HG02938 (cell line): Measurements from ENCODE around the gene INPP5B.

ENCODE experiments used
- ATAC-seq: cut with Tn5 transposase; IDR thresholded peaks from one replicate; pipeline ENCODE4 v1.9.1; 2021; ENCODE audit warnings: mild to moderate bottlenecking, moderate library complexity; ENCODE audit not compliant: unreplicated experiment

INPP5B gene

GRCh38 chr1:37879865-37880264 lies 67.0 kb downstream of the INPP5B start:
- no peak for ATAC-seq

DNA sequence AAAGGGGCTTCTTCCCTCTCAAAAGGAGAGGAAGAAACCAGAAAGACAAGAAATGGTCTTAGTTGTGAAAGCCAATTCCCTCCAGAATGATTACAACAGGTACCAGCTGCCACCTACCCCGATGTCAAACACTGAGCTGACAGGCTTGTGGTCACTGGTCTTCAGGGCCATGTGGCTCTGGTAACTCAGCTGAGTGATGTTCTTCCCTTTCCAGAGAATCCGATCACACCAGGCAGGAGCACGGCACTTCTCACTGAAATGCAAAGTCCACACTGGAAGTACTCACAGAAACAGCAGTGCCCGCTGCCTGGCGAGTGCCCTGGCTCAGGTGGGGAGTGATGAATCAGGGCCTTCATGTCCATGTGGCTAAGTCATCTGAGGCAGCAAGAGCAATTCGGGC lies 68.8 kb downstream of the INPP5B start:
- no peak for ATAC-seq

GRCh38 chr1:37875833-37876232 lies 71.0 kb downstream of the INPP5B start:
- ATAC-seq: no peak

DNA sequence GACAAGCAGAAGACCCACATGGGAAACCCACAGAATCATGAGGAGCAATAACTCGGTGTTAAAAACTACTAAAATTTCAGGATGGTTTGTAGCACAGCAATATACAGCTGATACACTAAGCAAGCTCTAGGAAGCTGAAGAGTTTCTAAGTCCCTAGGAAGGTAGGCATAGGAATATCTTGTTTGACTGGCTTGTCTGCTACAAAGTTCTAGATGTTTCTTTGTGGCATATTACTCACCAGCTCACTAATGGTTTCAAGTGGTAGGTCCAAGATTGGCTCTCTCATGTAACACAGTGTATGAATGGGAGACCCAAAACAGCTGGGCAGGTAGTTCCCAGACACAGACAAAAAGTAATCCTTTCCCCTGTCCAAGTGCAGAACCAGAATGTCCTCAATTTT lies 74.2 kb downstream of the INPP5B start:
- no peak for ATAC-seq

- no peak for ATAC-seq
These were observed 78.4 kb downstream of the INPP5B start for GRCh38 chr1:37868466-37868865.

GRCh38 chr1:37867784-37868183 lies 79.1 kb downstream of the INPP5B start:
- ATAC-seq: no peak

DNA sequence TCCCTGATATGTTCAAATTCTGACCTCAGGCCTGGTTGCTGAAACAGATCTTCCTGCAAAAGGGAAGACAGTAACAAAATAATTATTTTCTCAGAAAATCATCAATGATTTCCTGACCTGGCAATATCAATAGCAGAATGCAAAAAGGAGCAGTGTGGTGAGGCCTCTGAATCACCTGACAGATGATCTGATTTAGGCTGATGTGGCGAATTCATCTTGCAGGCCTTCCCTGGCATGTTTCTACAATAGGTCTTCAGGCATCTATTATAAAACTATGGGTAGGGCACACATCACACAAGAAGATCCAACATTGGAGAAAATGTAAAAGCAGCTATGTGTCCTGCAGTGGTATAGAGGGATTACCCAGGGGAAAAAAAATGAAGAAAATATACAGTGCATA lies 80.4 kb downstream of the INPP5B start:
- ATAC-seq: no peak

DNA sequence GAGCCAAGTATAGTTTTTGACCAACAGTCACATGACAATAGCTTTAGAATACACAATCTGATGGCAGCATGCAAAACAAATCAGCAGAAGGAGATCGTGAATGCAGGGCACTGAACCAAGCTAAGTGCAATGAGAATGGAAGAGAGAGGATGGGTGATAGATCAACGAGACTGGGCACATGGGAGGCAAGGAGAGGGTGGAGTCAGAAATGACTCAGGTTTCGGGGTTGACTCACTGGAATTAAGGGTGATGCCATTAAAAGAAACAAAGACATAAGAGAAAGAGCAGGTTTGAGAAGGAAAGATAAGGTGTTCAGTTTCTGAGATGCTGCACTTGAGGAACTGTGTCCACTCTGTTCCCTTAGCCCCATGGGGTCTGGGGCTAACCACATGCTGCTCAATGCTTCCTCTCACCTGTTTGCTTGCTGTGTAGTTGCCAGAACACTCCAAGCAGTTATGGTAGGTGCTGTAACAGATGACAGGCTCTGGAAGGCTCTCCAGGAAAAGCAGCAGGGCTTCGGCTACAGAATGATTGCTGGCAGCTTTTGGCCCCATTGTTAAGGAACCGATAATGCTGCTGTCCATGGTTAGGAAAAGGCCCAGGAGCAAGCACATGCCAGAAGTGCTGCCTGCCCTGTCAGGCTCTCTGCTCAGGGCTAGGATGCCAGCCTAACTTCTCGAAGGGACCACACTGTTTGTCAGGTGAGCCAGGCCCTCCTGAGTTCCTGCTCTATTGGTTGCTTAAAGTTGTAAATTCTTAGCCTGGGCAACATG lies 81.3 kb downstream of the INPP5B start:
- no peak for ATAC-seq

DNA sequence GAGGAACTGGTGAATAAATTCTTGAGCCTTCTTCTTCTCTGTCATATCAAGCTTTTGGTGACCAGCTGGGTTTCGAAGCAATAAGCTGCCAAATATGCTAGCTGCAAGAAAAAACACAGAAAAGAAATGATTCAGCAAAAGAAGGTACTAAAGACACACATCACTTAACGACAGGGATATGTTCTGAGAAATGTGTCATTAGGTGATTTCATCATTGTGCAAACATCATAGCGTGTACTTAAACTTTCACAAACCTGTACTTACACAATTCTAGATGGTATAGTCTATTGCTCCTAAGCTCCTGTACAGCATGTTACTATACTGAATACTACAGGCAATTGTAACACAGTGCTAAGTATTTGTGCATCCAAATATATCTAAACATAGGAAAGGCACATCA lies 84.5 kb downstream of the INPP5B start:
- no peak for ATAC-seq

GRCh38 chr1:37861151-37861550 lies 85.7 kb downstream of the INPP5B start:
- ATAC-seq: no peak

DNA sequence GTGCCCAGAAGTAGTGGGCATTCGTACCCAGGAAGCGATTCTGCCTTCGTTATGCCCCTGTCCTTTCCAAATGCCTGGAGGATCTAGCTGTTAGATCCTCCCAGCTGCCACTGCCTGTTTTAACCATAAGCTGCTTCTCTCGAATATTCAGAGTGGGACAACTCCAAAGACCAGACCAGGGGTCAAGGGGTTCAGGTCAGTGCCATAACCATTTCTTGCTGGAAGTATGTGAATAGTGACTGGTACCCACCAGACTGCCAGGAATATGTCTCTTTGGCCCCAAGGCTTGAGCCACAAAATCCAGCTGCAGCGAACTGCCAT lies 86.5 kb downstream of the INPP5B start:
- ATAC-seq: no peak

DNA sequence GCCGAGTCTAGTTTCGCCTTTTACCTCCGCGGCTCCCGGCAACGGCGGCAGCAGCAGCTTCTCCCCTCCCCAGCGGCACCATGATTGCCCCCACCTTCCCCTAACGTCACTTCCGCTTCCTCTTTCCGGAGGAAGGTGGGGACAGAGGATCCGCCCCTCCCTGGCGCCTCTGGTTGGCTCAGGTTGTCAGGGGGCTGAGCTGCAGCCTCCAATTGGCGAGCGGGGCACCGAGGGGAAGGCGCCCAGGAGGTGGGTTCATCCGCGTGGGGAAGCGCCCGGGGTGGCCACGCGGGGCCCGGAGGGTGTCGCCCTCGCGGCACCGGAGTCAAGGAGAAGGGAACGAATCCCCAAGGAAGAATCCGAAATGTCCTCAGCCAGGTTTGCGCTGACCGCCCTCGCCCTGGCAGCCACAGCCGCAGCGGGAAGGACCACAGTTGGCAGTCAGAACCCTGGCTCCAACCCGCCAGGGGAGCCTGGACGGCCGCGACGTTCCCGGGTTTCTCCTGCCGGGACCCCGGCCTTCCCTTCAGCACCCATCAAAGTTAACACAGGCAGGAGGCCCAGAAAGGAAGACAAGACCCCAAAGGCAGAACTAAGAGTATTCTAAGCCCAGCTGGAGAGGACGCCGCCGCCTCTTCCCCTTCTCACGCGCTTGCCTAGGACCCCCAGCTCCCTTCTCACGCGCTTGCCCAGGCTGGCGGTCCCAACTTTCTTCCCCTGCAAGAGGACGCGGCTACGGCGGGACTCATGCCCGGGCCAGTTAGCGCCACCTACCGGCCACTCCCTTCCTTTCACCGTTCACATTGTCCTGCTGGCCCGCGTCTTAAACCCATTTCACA lies 87.1 kb downstream of the INPP5B start, which contains the start of gene MTF1:
TSS of gene MTF1 (minus strand) at position 86 of the 839 bp plus-strand sequence. CDS start 1,934 bp downstream, outside the sequence.
- peak; percentile 80 for ATAC-seq

DNA sequence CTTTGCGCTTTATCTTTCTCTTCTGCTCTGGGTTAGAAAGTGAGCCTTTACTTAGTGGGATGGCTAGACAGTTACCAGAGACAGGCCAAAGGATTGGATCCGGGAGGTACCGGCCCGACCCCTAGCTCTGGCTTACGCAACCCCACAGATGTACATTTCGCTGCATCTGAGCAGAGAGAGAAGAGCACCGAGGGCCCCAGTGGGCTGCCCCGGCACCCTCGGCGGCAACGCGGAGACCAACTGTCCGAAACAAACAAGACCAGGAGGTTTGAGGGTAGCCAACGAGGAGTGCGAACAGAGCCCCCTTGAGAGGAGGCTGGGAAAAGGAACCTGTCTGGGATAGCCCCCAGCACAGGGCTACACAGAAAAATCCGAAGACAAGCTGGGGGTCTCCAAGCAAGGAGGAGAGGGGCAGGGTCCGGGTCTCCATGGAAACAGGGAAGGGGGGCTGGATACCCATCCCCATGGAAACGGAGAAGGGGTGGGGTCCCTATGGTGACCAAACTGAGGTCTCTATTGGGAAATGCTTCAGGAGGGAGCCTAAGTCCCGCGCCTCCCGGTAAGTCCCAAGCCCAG lies 87.8 kb downstream of the INPP5B start:
- ATAC-seq: no peak

- no peak for ATAC-seq
These were observed 92.4 kb downstream of the INPP5B start for GRCh38 chr1:37854406-37854805.

DNA sequence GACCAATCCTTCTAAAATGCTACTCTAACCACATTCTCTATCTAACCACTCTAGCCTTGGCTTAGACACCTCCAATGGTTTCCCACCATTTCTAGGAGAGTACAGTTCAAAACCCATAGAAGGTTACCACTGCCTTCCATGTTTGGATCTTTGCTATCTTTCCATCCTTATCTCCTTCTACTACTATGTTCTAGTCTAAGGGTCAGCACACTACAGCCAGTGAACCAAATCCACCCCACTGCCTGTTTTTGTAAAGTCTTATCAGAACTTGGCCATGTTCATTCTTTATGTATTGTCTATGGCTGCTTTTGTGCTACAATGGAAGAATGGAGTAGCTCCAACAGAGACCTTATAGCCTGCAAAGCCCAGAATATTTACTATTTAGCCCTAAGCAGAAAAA lies 93.7 kb downstream of the INPP5B start:
- ATAC-seq: no peak

- ATAC-seq: no peak
These were observed 95.1 kb downstream of the INPP5B start for GRCh38 chr1:37851782-37852210.

DNA sequence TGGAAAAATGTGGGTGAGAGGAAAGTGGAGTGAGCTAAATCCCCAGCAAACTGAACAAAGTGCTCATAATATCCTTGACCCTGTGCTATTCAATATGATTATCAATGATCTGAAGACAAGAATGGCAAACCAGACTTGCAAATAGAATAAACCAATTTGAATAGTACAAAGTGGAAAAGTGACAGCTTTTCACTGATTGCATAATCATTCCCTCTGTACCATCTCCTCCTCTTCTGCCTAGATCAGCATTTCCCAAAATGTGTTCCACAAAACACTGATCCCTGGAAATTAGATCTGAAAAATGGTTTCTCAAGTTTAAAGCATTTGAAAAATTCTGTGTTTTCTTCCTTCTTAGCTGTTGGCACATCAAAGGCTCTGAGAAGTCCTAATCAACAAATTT lies 95.6 kb downstream of the INPP5B start:
- no peak for ATAC-seq

GRCh38 chr1:37850352-37850955 lies 96.4 kb downstream of the INPP5B start:
- ATAC-seq: no peak

- ATAC-seq: no peak
These were observed 97.4 kb downstream of the INPP5B start for GRCh38 chr1:37849480-37849879.

- no peak for ATAC-seq
These were observed 100.1 kb downstream of the INPP5B start for GRCh38 chr1:37846647-37847339.

- no peak for ATAC-seq
These were observed 101.1 kb downstream of the INPP5B start for GRCh38 chr1:37845786-37846185.
